Keratinocyte (primary cell): Measurements from ENCODE around the gene F11R. TPM values are rescaled to one million over a fixed set of nuclear protein-coding genes. Genes with fewer than 3 reads are reported as not detected.

Experiments
- DNase-seq: peaks from one replicate; pipeline ENCODE4 v3.0.0-alpha.2; 2011; ENCODE audit warnings: low read depth, missing footprints, low spot score
- FAIRE-seq: peaks from 2 replicates; lab custom pipeline; 2011; peaks lifted over from hg19 to GRCh38; lab: Jason Lieb, UNC
- H2AFZ ChIP-seq: 2 replicates; pipeline ENCODE4 v1.6.0; 2012; ENCODE audit warnings: low read length, control low read depth, inconsistent platforms; ENCODE audit not compliant: control insufficient read depth
- H3K27ac ChIP-seq: 2 replicates; pipeline ENCODE4 v1.5.1; 2011; ENCODE audit warnings: low read length; ENCODE audit not compliant: control insufficient read depth, insufficient read depth
- H3K27me3 ChIP-seq: 3 replicates; pipeline ENCODE4 v1.6.0; 2011; ENCODE audit warnings: low read length; ENCODE audit not compliant: control insufficient read depth, insufficient read depth; ENCODE audit errors: extremely low read depth
- H3K36me3 ChIP-seq, 2 experiments: 2 replicates in 1 of 2; 3 replicates in 1 of 2; pipeline ENCODE4 v1.5.1; 2011; ENCODE audit warnings: low read length in 2 of 2, mild to moderate bottlenecking in 1 of 2; ENCODE audit not compliant: control insufficient read depth in 2 of 2, insufficient read depth in 2 of 2; ENCODE audit errors: extremely low read depth in 1 of 2
- H3K4me1 ChIP-seq: 3 replicates; pipeline ENCODE4 v1.5.1; 2011; ENCODE audit warnings: low read length; ENCODE audit not compliant: control insufficient read depth, insufficient read depth; ENCODE audit errors: extremely low read depth
- H3K4me2 ChIP-seq: 3 replicates; pipeline ENCODE4 v1.6.0; 2011; ENCODE audit warnings: low read depth, low read length; ENCODE audit not compliant: control insufficient read depth, insufficient read depth; ENCODE audit errors: extremely low read depth
- H3K4me3 ChIP-seq, 3 experiments: fragments of 200-600 bp in 1 of 3; sonication (generic) in 1 of 3; 2 replicates in 2 of 3; 3 replicates in 1 of 3; pipeline ENCODE4 v1.5.1; 2011 to 2016; ENCODE audit warnings: low read length in 3 of 3, mild to moderate bottlenecking in 3 of 3, control low read depth in 2 of 3, inconsistent platforms in 1 of 3, low read depth in 1 of 3, mixed read lengths in 1 of 3, mixed run types in 1 of 3, moderate library complexity in 1 of 3; ENCODE audit not compliant: control insufficient read depth in 2 of 3, insufficient read depth in 2 of 3; ENCODE audit errors: extremely low read depth in 1 of 3
- H3K79me2 ChIP-seq: 2 replicates; pipeline ENCODE4 v1.6.0; 2012; ENCODE audit warnings: low read length; ENCODE audit not compliant: control insufficient read depth, insufficient read depth
- H3K9ac ChIP-seq: 3 replicates; pipeline ENCODE4 v1.6.0; 2011; ENCODE audit warnings: low read length; ENCODE audit not compliant: control insufficient read depth, insufficient read depth; ENCODE audit errors: extremely low read depth
- H3K9me1 ChIP-seq: 3 replicates; pipeline ENCODE4 v1.6.0; 2011; ENCODE audit warnings: low read length; ENCODE audit not compliant: control insufficient read depth, insufficient read depth; ENCODE audit errors: extremely low read depth
- H3K9me3 ChIP-seq: 2 replicates; pipeline ENCODE4 v1.5.1; 2012; ENCODE audit warnings: low read depth, low read length; ENCODE audit not compliant: control insufficient read depth
- H4K20me1 ChIP-seq: 3 replicates; pipeline ENCODE4 v1.6.0; 2011; ENCODE audit warnings: low read length; ENCODE audit not compliant: control insufficient read depth, insufficient read depth; ENCODE audit errors: extremely low read depth
- CTCF ChIP-seq, 3 experiments: IDR thresholded peaks in 1 of 3; conservative IDR thresholded peaks in 1 of 3; optimal IDR thresholded peaks in 1 of 3; 2 replicates in 2 of 3; 3 replicates in 1 of 3; pipeline versions ENCODE3 to v1.5.1; 2011; ENCODE audit warnings: low read length in 3 of 3, mild to moderate bottlenecking in 3 of 3, moderate library complexity in 2 of 3, control low read depth in 1 of 3, inconsistent platforms in 1 of 3; ENCODE audit not compliant: insufficient read depth in 2 of 3; ENCODE audit errors: extremely low read depth in 1 of 3
- EZH2 ChIP-seq: IDR thresholded peaks from one replicate; pipeline ENCODE4 v1.6.1; 2012; ENCODE audit warnings: inconsistent platforms, mild to moderate bottlenecking, low read length, moderate library complexity
- dilution Hi-C: fragments of 300-500 bp; cut with MboI; formaldehyde crosslinking; loops from one replicate; pipeline ENCODE4 v1.7.0; 2020; ENCODE audit warnings: low sequenced_read_pairs; ENCODE audit not compliant: extremely low pct_ligation_motif_present
- polyA plus RNA-seq, 5 experiments: library from polyadenylated mRNA; depleted of rRNA in 3 of 5; stranded (reverse) in 3 of 5; stranded (forward) in 1 of 5; unstranded in 1 of 5; fragments of >200 nt; gene quantifications; 1 replicate in 1 of 5; 2 replicates in 3 of 5; 3 replicates in 1 of 5; pipeline versions ENCODE4 v1.2.1 to v1.2.3, GENCODE V29; 2011 to 2012; ENCODE audit warnings: missing spikeins in 2 of 5, low read depth in 1 of 5, low replicate concordance in 1 of 5

F11R gene
- polyA plus RNA-seq, 1 donor (not counting 4 experiments of a cell fraction or from before 2014, with no cell fraction given): 224 TPM

- H3K9me3 ChIP-seq: no peaks in the 10 kb centered on the region
- no peak overlapping the region for H3K4me3 ChIP-seq
- no peaks in the 10 kb centered on the region for H3K9me1 ChIP-seq
- peaks cover 12% of the 10 kb centered on the region for H3K4me1 ChIP-seq
- H3K9ac ChIP-seq: no peak overlapping the region
- H4K20me1 ChIP-seq: no peaks in the 10 kb centered on the region
- FAIRE-seq (no peak), DNase-seq (no peak)
- H3K27ac ChIP-seq: no peak overlapping the region
- H3K27me3 ChIP-seq: no peaks in the 10 kb centered on the region
- peaks cover 21 to 23% of the 10 kb centered on the region in 2 experiments for H3K36me3 ChIP-seq
- dilution Hi-C loops: no loop called here
- no peak overlapping the region for H3K4me2 ChIP-seq
- no peak overlapping the region for H2AFZ ChIP-seq
- peaks cover 10% of the 10 kb centered on the region for H3K79me2 ChIP-seq
- TF ChIP-seq EZH2 (no peak), CTCF (optimal IDR thresholded peaks at IDR 0.05 in 1 of 3, IDR thresholded peaks at IDR 0.05 in 1 of 3, conservative IDR thresholded peaks at IDR 0.05 in 1 of 3; ENCODE audit: extremely low read depth in 1 of 3, insufficient read depth in 2 of 3, low read length in 3 of 3) (no peak)
These were observed 18.6 kb upstream of the F11R start for GRCh38 chr1:161039546-161039945.

GRCh38 chr1:161039154-161039545 lies 18.2 kb upstream of the F11R start:
- dilution Hi-C loops: no loop called here
- Histone ChIP-seq H4K20me1 (no peaks in the 10 kb centered on the region), H3K27ac (peak overlapping the region; percentile 82), H3K9me3 (no peaks in the 10 kb centered on the region), H2AFZ (no peak overlapping the region), H3K4me3 (peak overlapping the region in 2 of 3 experiments; percentile 77), H3K36me3 (peaks cover 21 to 23% of the 10 kb centered on the region in 2 experiments), H3K4me2 (peak overlapping the region; percentile 89), H3K9me1 (no peaks in the 10 kb centered on the region), H3K9ac (peak overlapping the region; percentile 84), H3K4me1 (peaks cover 12% of the 10 kb centered on the region), H3K79me2 (peaks cover 7% of the 10 kb centered on the region), H3K27me3 (no peaks in the 10 kb centered on the region)
- FAIRE-seq (no peak), DNase-seq (no peak)
- TF ChIP-seq EZH2 (no peak), CTCF (optimal IDR thresholded peaks at IDR 0.05 in 1 of 3, IDR thresholded peaks at IDR 0.05 in 1 of 3, conservative IDR thresholded peaks at IDR 0.05 in 1 of 3; ENCODE audit: extremely low read depth in 1 of 3, insufficient read depth in 2 of 3, low read length in 3 of 3) (no peak)
